Activated CD4-positive, alpha-beta T cell treated with anti-CD3 and anti-CD28 coated beads, Interleukin-2, amount 50 U/mL, for 48 hours (primary cell): ENCODE results near the gene KCNIP3.
"Not testable (repeated sequence)": the region's sequence is repeated elsewhere in the genome, so short reads cannot be mapped to it uniquely, and the experiment has no call there.

Experiments
- DNase-seq, 2 experiments: peaks; one replicate each; pipeline ENCODE4 v3.0.0-alpha.2; 2020

Gene KCNIP3

GRCh38 chr2:95372216-95372829, 75.2 kb downstream of the KCNIP3 start:
- DNase-seq: no peak

- DNase-seq: no peak
These were observed 75.7 kb downstream of the KCNIP3 start for GRCh38 chr2:95372845-95373244.

GRCh38 chr2:95374029-95374428, 76.9 kb downstream of the KCNIP3 start:
- DNase-seq: no peak

GRCh38 chr2:95374451-95374920, 77.3 kb downstream of the KCNIP3 start:
- DNase-seq: no peak

GRCh38 chr2:95374921-95375471, 77.8 kb downstream of the KCNIP3 start:
- no peak for DNase-seq

DNA sequence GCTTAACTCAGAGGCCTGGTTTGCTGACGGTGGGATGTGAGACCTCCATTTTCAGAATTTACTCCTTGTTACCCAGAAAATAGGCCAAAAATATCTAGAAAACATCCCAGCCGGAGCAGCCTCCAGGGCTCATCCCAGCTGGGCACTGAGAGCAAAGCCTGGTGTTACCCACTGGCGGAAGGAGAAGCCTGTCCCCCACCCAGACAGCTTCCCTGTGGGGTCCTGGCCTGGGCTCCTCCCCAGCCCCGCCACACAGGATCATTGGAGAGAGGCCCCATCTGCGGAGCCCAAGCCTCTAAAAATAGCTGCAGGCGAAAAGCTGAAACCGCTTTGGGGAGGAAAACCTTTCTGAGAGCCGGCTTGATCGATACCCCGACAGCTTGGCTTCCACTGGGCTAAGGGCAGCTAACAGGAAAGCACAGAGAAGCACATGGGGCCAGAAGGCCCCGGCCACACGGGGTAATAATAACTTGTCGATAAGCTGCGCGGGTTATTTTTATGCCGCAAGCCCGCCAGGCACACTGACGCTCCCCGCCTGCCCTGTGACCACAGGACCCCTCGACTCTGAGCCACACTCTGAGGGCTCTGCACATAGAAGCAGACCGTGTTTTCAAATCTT, 78.5 kb downstream of the KCNIP3 start:
- DNase-seq: no peak

GRCh38 chr2:95376311-95377215, 79.4 kb downstream of the KCNIP3 start:
- no peak for DNase-seq

DNA sequence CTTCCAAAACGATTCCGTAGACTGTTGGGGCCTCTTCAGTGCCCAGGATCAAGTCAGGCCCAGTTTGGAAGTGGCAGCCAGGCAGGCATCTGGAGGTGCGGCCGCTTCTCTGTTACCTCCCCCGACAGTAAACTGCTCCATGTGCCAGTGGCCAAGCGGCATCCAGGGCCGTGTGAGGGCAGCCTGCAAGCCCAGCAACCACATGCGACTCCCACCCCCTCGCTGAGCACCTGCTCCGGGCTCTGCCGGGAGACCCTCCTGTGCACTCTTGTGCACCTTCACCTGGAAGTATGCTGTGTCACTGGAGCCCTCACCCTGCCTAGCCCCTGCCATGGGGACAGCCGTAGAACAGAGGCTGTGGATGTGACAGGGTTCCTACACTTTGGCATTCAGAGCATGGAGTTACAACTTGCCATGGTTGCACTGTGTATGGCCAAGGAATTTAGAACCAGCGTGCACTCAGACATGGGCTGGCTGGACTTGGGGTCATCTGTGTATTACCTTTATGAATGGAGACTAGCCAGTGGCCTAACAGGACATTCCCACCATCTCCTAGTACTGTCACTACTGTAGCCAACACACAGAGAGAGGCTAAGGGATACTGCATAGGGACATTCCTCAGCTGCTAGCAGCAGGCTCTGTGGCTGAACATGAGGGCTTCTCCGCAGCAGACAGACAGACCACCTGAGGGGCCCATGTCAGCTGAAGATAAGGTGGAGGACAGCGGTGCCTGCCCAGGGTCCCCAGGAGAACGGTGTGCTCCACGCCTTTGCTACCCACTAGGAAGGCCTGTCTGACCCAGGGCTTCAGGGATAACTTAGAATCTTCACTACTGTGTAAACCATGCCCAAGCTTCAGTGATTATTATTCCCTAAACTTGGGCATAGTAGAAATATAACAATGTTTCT, 80.3 kb downstream of the KCNIP3 start:
- no peak for DNase-seq

DNA sequence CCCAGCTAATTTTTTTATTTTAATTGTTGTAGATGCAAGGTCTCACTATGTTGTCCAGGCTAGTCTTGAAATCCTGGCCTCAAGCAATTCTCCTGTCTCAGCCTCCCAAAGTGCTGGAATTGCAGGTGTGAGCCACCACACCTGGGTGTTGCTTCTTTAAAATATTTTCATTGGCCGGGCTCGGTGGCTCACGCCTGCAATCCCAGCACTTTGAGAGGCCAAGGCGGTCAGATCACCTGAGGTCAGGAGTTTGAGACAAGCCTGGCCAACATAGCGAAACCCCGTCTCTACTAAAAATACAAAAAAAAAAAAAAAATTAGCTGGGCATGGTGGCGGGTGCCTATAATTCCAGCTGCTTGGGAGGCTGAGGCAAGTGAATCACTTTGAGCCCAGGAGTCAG, 81.1 kb downstream of the KCNIP3 start:
- not testable (repeated sequence) for DNase-seq

- DNase-seq: no peak
These were observed 82.3 kb downstream of the KCNIP3 start for GRCh38 chr2:95379371-95379831.

DNA sequence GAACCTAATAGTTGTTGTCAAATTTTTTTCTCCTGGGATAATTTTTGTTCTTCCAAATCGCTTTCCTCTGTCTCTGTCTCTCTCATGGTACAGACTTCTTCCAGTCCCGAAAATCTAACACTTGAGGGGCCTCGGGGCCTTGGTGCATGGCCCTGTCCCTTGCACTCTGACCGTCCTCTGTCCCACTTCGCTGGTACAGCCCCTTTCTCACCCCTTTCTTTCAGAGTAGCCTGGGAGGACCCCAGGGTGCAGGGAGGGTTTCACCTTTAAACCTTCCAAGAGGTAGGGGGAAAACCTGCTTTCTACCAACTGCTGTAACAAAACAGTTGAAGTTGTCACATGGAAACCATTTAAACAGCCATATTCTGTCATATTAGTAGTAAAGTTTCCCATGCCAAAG, 83.1 kb downstream of the KCNIP3 start:
- DNase-seq: no peak

DNA sequence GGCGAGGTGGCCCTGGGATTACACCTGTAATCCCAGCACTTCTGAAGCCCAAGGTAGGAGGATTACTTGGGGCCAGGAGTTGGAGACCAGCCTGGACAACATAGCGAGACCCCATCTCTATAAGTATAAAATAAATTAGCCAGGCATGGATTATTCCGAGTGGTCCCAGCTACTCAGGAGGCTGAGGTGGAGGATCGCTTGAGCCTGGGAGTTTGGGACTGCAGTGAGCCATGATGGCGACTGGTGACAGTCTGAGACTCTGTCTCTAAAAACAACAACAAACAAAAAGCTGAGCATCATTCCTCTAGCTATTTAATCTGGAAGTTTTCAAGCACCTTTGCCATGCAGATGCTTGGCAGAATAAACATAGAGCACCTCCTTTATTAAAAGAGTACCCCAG, 83.6 kb downstream of the KCNIP3 start:
- no peak for DNase-seq

- no peak for DNase-seq
These were observed 84.4 kb downstream of the KCNIP3 start for GRCh38 chr2:95381212-95382191.

GRCh38 chr2:95382192-95382591, 85.0 kb downstream of the KCNIP3 start:
- no peak for DNase-seq

DNA sequence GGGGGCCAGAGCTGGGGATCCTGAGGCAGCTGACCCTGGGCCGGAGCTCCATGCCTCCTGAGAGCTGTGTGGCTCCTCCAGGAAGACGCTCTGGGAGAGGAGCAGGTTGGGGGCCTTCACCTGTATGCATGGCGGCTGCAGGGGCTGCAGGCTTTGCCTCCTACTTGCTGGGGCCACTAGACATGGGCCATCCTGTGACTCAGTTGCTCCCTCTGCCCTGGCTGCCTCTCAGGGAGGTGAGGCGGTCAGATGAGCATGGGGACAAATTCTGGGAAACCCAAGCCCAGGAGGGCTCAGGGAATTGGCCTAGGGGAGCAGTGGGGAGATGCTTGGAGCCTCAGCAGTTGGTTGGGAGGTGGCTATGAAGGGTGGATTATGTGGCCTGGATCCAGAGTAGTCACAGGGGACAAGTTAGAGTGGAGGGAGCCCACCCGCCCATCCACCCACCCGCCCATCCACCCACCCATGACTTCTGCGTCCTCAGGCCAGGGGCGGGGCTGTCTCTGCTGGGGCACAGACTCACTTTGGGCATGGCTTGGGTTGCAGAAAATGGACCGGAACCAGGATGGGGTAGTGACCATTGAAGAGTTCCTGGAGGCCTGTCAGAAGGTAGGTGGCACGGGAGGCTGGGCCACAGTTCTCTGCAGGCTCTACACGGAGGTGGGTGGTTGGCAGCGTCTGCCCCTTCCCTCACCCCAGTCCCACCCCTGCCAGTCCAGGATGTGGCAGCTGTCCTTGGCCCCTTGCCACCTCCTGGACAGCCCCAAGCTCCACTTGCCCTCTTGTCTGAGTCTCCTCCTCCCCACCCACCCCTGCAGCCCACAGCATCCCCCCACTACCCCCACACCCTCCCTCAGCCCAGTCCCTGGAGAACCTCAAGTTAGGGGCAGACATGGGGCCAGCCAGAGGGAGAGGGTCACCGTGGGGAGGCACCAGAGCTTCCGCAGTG, 85.8 kb downstream of the KCNIP3 start:
- DNase-seq: no peak

DNA sequence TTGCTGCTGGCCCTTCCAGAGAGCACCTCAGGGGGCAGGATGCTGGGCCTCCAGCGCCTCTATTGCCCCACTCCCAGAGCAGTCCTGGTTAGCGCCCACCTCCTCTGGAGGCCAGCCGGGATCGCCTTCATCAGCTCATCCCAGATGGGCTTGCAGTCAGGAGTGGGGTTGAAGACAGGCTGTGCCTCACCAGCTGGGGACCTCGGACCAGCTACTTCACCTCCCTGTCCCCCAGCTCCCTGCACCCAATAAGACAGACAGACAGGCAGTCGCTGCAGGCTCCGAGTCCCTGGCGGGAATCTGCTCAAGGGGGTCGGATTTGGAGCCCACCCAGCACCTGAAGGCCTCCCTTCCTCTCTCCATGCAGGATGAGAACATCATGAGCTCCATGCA, 86.5 kb downstream of the KCNIP3 start:
- no peak for DNase-seq

- DNase-seq: no peak
These were observed 87.9 kb downstream of the KCNIP3 start for GRCh38 chr2:95384854-95385569.

DNA sequence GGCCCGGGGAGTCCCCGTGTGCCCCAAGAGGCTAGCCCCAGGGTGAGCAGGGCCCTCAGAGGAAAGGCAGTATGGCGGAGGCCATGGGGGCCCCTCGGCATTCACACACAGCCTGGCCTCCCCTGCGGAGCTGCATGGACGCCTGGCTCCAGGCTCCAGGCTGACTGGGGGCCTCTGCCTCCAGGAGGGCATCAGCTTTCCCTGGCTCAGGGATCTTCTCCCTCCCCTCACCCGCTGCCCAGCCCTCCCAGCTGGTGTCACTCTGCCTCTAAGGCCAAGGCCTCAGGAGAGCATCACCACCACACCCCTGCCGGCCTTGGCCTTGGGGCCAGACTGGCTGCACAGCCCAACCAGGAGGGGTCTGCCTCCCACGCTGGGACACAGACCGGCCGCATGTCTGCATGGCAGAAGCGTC, 88.4 kb downstream of the KCNIP3 start:
- DNase-seq: no peak

DNA sequence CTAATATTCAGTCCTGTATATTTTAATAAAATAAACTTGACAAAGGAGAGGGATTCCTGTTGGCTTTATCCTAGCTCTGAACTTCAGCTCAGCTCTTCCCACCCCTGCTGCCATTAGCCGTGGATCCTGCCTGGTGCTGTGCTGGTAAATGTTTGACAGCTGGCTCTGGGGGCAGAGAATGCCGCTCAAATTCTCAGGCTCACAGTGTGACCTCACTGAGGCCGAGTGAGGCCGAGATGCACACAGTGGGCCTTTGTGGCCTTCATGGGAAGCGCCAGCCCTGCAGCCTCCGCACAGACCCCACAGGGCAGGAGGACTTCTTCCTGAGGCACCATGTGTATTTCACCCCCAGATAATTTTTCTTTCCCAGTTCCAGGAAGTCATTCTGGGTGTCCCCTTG, 88.9 kb downstream of the KCNIP3 start:
- no peak for DNase-seq
